Esophagus squamous epithelium (tissue), 5 donors: Measurements from ENCODE around the gene DACT3. TPM values are rescaled to one million over a fixed set of nuclear protein-coding genes. Genes with fewer than 3 reads are reported as not detected.
A peak's percentile ranks its signal among the peaks of the same experiment; 100 is the strongest.

Source experiments
- DNase-seq: peaks from one replicate; lab custom pipeline; 2025; lab: John Stamatoyannopoulos, UW
- H3K27ac ChIP-seq, 4 donors: fragments of 200-600 bp; sonication (generic); one replicate each; pipeline ENCODE4 v1.5.1; 2016 to 2019; ENCODE audit warnings: mild to moderate bottlenecking in 1 of 4
- H3K27me3 ChIP-seq, 4 donors: fragments of 200-600 bp; sonication (generic); 1 replicate in 3 of 4; 2 replicates in 1 of 4; pipeline versions ENCODE4 v1.5.1 to v1.6.0; 2017 to 2021; ENCODE audit warnings: antibody characterized with exemption in 1 of 4
- H3K36me3 ChIP-seq, 3 donors: fragments of 200-600 bp; sonication (generic); one replicate each; pipeline ENCODE4 v1.5.1; 2016 to 2019
- H3K4me1 ChIP-seq, 3 donors: fragments of 200-600 bp; sonication (generic); one replicate each; pipeline ENCODE4 v1.5.1; 2017 to 2019
- H3K4me3 ChIP-seq, 4 donors: fragments of 200-600 bp; sonication (generic); 1 replicate in 3 of 4; 2 replicates in 1 of 4; pipeline ENCODE4 v1.5.1; 2016 to 2019; ENCODE audit warnings: mild to moderate bottlenecking in 2 of 4, moderate library complexity in 1 of 4
- H3K9me3 ChIP-seq, 3 donors: fragments of 200-600 bp; sonication (generic); one replicate each; pipeline ENCODE4 v1.5.1; 2016 to 2019
- POLR2A ChIP-seq, 4 donors: fragments of 450-650 bp; IDR thresholded peaks; one replicate each; pipeline ENCODE4 v1.6.1; 2017; ENCODE audit warnings: antibody characterized with exemption in 4 of 4, mild to moderate bottlenecking in 4 of 4, moderate library complexity in 3 of 4
- WGBS, 2 donors: methylation state at CpG; one replicate each; pipeline ENCODE4 v1.1.5; 2018; 5-methylcytosine and 5-hydroxymethylcytosine counted together
- intact Hi-C: fragments of 100-400 bp; cut with DNase I; formaldehyde crosslinking; loops from one replicate; pipeline ENCODE4 v1.15.0; 2022
- total RNA-seq, 4 donors: library from RNA; depleted of rRNA; stranded (reverse); fragments of >200 nt; gene quantifications; one replicate each; pipeline ENCODE4 v1.1.0, GENCODE V29; 2016
- TF ChIP-seq, protein P1 (sequence below), 6 experiments: fragments of 450-650 bp in 4 of 6; fragments of 200-600 bp in 2 of 6; sonication (generic) in 2 of 6; IDR thresholded peaks; one replicate each; pipeline ENCODE4 v1.5.1; 2016 to 2019; ENCODE audit warnings: antibody characterized with exemption in 6 of 6, mild to moderate bottlenecking in 4 of 6, moderate library complexity in 4 of 6
- donor health status: DM: yes; HTN: yes; CAD: no.

The DACT3 gene
- total RNA-seq, 4 donors from 2014 or later, result 0.22 to 5.7 (median 1.8) TPM

GRCh38 chr19:46623915-46624502 is 37.0 kb downstream of the DACT3 start:
- Histone ChIP-seq H3K4me3 (peak overlapping the region in 2 of 4 donors; percentile 22 to 48), H3K27ac (peak overlapping the region; percentile 29 to 93 (median 81)), H3K9me3 (no peaks in the 10 kb centered on the region), H3K27me3 (peaks cover 0 to 16% (median 0%) of the 10 kb centered on the region in 4 donors), H3K4me1 (peaks cover 23 to 76% (median 40%) of the 10 kb centered on the region in 3 donors), H3K36me3 (no peaks in the 10 kb centered on the region)
- TF ChIP-seq, protein P1, sequence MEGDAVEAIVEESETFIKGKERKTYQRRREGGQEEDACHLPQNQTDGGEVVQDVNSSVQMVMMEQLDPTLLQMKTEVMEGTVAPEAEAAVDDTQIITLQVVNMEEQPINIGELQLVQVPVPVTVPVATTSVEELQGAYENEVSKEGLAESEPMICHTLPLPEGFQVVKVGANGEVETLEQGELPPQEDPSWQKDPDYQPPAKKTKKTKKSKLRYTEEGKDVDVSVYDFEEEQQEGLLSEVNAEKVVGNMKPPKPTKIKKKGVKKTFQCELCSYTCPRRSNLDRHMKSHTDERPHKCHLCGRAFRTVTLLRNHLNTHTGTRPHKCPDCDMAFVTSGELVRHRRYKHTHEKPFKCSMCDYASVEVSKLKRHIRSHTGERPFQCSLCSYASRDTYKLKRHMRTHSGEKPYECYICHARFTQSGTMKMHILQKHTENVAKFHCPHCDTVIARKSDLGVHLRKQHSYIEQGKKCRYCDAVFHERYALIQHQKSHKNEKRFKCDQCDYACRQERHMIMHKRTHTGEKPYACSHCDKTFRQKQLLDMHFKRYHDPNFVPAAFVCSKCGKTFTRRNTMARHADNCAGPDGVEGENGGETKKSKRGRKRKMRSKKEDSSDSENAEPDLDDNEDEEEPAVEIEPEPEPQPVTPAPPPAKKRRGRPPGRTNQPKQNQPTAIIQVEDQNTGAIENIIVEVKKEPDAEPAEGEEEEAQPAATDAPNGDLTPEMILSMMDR (IDR thresholded peaks at IDR 0.05), result no peak
- TF ChIP-seq POLR2A (IDR thresholded peaks at IDR 0.05), result no peak
- intact Hi-C loops, result loop anchor here (5.0 kb wide), 1 partner anchor 38 kb away; the partner anchor contains the start of gene DACT3
- DNase-seq, result no peak
- WGBS, 2 donors, result 83 to 85% methylated on average over 13 to 19 of the region's 35 CpGs

DNA sequence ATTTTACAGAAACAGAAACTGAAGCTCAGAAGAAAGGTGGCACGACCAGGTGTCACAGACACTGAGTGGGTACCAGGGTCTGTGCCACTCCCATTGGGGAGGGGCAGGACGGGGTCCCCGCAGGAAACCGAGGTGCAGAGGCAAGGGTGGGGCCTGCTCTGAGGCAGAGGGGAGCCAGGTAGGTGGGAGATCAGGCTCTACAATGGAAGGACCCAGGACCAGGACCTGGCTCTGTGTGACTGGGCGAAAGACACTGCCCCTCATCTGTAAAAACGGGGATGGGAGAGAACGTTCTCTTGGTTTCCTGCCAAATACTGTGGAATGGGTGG is 38.9 kb downstream of the DACT3 start:
- Histone ChIP-seq H3K9me3 (no peaks in the 10 kb centered on the region), H3K4me3 (peak overlapping the region in 1 of 4 donors; percentile 30), H3K4me1 (peaks cover 25 to 91% (median 46%) of the 10 kb centered on the region in 3 donors), H3K27me3 (peaks cover 0 to 16% (median 0%) of the 10 kb centered on the region in 4 donors), H3K36me3 (no peaks in the 10 kb centered on the region), H3K27ac (peak overlapping the region in 3 of 4 donors; percentile 63 to 73 (median 69))
- intact Hi-C loops, result loop anchor here (5.0 kb wide), 1 partner anchor 40 kb away; the partner anchor contains the start of gene DACT3
- 57 to 61% methylated on average over 7 of the region's 7 CpGs for WGBS, 2 donors
- TF ChIP-seq, protein P1 (IDR thresholded peaks at IDR 0.05), result no peak
- TF ChIP-seq POLR2A (IDR thresholded peaks at IDR 0.05), result no peak
- no peak for DNase-seq

DNA sequence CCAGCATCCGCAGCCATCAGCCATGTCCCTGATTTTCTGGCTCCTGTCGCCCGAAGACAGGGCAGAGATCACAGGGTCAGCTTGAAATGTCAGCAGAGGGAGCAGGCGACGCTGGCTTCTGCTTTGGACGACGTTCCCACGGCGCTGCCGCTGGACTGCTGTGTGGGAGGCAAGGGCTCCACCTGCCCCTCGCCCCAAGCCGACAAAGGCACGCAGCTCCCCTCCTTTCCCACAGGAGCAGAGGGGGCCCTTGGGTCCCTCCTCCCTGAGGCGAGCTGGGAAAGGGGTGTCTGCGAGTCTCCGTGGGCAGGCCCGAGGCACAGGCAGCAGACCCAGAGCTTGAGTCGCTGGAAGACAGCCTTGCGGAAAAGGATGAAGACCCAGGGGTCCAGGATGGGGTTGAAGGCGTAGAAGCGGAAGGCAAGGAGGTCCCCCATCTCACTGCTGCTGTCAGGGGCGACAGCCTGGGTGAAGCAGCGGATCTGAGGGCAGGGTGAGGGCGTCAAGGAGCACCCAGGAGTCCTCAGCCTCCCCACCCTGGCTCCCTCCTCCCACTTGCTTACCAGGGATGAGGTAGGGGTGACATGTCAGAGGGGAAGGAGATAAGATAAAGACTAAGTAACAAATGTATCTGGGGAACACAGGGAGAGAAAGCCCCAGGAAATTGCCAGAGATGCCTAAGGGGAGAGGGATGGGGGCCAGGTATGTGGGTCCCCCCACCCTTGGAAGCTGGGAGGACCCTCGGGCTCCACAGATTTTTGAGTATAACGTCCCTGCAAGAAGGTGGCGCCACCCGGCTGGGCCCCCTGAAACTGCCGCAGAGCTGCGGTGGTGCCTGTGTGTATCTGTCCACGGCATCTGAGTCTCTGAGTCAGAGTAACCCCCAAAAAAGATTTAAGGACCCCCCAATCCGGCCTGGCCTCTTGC is 39.5 kb downstream of the DACT3 start:
- TF ChIP-seq, protein P1 (IDR thresholded peaks at IDR 0.05), result no peak
- TF ChIP-seq POLR2A (IDR thresholded peaks at IDR 0.05), result no peak
- Histone ChIP-seq H3K4me3 (peak overlapping the region in 2 of 4 donors; percentile 9 to 30), H3K4me1 (peaks cover 29 to 92% (median 53%) of the 10 kb centered on the region in 3 donors)

GRCh38 chr19:46620716-46621115 is 40.3 kb downstream of the DACT3 start:
- Histone ChIP-seq H3K4me1 (peaks cover 26 to 86% (median 50%) of the 10 kb centered on the region in 3 donors), H3K4me3 (peak overlapping the region in 1 of 4 donors; percentile 16)
- WGBS, 2 donors, result 50% methylated on average over 1 of the region's 6 CpGs; no CpG with 5 or more reads in 1 of the 2 donors

More for the DNA sequence above, 39.5 kb downstream of the DACT3 start:
- WGBS, 2 donors, result 67 to 74% methylated on average over 7 to 13 of the region's 32 CpGs
- H3K27me3 ChIP-seq, result peaks cover 0 to 16% (median 0%) of the 10 kb centered on the region in 4 donors
- H3K27ac ChIP-seq, result peak overlapping the region; percentile 42 to 73 (median 66)
- no peak for DNase-seq
- intact Hi-C loops, result loop anchor here (5.0 kb wide), 1 partner anchor 41 kb away; the partner anchor contains the start of gene DACT3
- no peaks in the 10 kb centered on the region for H3K36me3 ChIP-seq
- no peaks in the 10 kb centered on the region for H3K9me3 ChIP-seq

More at GRCh38 chr19:46620716-46621115, 40.3 kb downstream of the DACT3 start:
- Histone ChIP-seq H3K36me3 (no peaks in the 10 kb centered on the region), H3K9me3 (no peaks in the 10 kb centered on the region), H3K27me3 (peaks cover 0 to 16% (median 0%) of the 10 kb centered on the region in 4 donors), H3K27ac (peak overlapping the region; percentile 42 to 73 (median 66))
- intact Hi-C loops, result loop anchor here (5.0 kb wide), 1 partner anchor 42 kb away; the partner anchor contains the start of gene DACT3
- TF ChIP-seq, protein P1 (IDR thresholded peaks at IDR 0.05), result no peak
- TF ChIP-seq POLR2A (IDR thresholded peaks at IDR 0.05), result no peak
- no peak for DNase-seq
